ENCODE measurements around the gene CABP4. TPM values are rescaled to one million over a fixed set of nuclear protein-coding genes. Genes with fewer than 3 reads are reported as not detected.

The CABP4 gene
- total RNA-seq, 2 donors from 2014 or later: 3.1 TPM; not detected in 1

- ATAC-seq (no peak), DNase-seq (no peak)
- H3K9me3 ChIP-seq: no peaks in the 10 kb centered on the region
- 46 to 69% methylated on average over 6 of the region's 6 CpGs for WGBS, 2 donors
- TF ChIP-seq CTCF (IDR thresholded peaks at IDR 0.05) (no peak), POLR2A (IDR thresholded peaks at IDR 0.05) (no peak)
- H3K4me1 ChIP-seq: no peaks in the 10 kb centered on the region
- no peaks in the 10 kb centered on the region for H3K27me3 ChIP-seq
- intact Hi-C loops (cut with DNase I): no loop called here
- no peak overlapping the region for H3K4me3 ChIP-seq
- H3K27ac ChIP-seq: no peak overlapping the region
- H3K36me3 ChIP-seq (replicated peaks in 1 of 2; ENCODE audit: insufficient read depth in 1 of 2, low read depth in 2 of 2): peaks cover 0 to 4% of the 10 kb centered on the region in 2 donors
Observed at GRCh38 chr11:67436459-67437081, 18.6 kb upstream of the CABP4 start.

GRCh38 chr11:67437082-67437808 lies 17.9 kb upstream of the CABP4 start, which contains the start of gene PTPRCAP:
PTPRCAP (minus strand) TSS chr11:67437682; CDS start chr11:67437619, 63 bp downstream.
- WGBS, 2 donors: 59 to 70% methylated on average over 4 to 17 of the region's 26 CpGs
- ATAC-seq: no peak
- Histone ChIP-seq H3K27ac (peak within 1 kb of the TSS in 2 of 4 donors; percentile 8 to 22), H3K4me1 (peaks cover 5% of the 10 kb centered on the region), H3K36me3 (replicated peaks in 1 of 2; ENCODE audit: insufficient read depth in 1 of 2, low read depth in 2 of 2) (peaks cover 0 to 4% of the 10 kb centered on the region in 2 donors), H3K27me3 (no peaks in the 10 kb centered on the region), H3K9me3 (no peaks in the 10 kb centered on the region), H3K4me3 (no peak within 1 kb of the TSS)
- DNase-seq: no peak
- intact Hi-C loops (cut with DNase I): no loop called here
- TF ChIP-seq POLR2A (IDR thresholded peaks at IDR 0.05) (peak in 1 of 3 donors; percentile 33), CTCF (IDR thresholded peaks at IDR 0.05) (no peak)

- DNase-seq: no peak
- Histone ChIP-seq H3K9me3 (no peaks in the 10 kb centered on the region), H3K4me1 (peaks cover 11% of the 10 kb centered on the region), H3K4me3 (no peak overlapping the region), H3K36me3 (replicated peaks in 1 of 2; ENCODE audit: insufficient read depth in 1 of 2, low read depth in 2 of 2) (peaks cover 0 to 2% of the 10 kb centered on the region in 2 donors), H3K27ac (no peak overlapping the region), H3K27me3 (no peaks in the 10 kb centered on the region)
- TF ChIP-seq POLR2A (IDR thresholded peaks at IDR 0.05): no peak
- no peak for TF ChIP-seq CTCF (IDR thresholded peaks at IDR 0.05)
- intact Hi-C loops (cut with DNase I): no loop called here
- WGBS, 2 donors: 74 to 80% methylated on average over 2 of the region's 3 CpGs
- no peak for ATAC-seq
Observed at GRCh38 chr11:67437809-67438157, 17.4 kb upstream of the CABP4 start.

GRCh38 chr11:67438158-67438902 lies 16.8 kb upstream of the CABP4 start:
- no peaks in the 10 kb centered on the region for H3K9me3 ChIP-seq
- no peak overlapping the region for H3K27ac ChIP-seq
- ATAC-seq (no peak), DNase-seq (no peak)
- TF ChIP-seq POLR2A (IDR thresholded peaks at IDR 0.05) (no peak), CTCF (IDR thresholded peaks at IDR 0.05) (no peak)
- H3K4me3 ChIP-seq: no peak overlapping the region
- H3K27me3 ChIP-seq: no peaks in the 10 kb centered on the region
- 84 to 100% methylated on average over 1 to 39 of the region's 41 CpGs for WGBS, 2 donors
- no peaks in the 10 kb centered on the region for H3K36me3 ChIP-seq (replicated peaks in 1 of 2; ENCODE audit: insufficient read depth in 1 of 2, low read depth in 2 of 2)
- intact Hi-C loops (cut with DNase I): no loop called here
- H3K4me1 ChIP-seq: peaks cover 11% of the 10 kb centered on the region
